HG02840 (cell line): ENCODE measurements around the gene MADD.

Experiments used
- ATAC-seq: cut with Tn5 transposase; IDR thresholded peaks from one replicate; pipeline ENCODE4 v1.9.1; 2021; ENCODE audit warnings: mild to moderate bottlenecking, moderate library complexity, moderate number of reproducible peaks; ENCODE audit not compliant: unreplicated experiment, low FRiP score

MADD gene

GRCh38 chr11:47269829-47270305 lies at the start of gene MADD:
TSS of gene MADD (plus strand) at chr11:47270133.
- ATAC-seq, result peak; percentile 68

- no peak for ATAC-seq
Observed at GRCh38 chr11:47220401-47220821, 49.5 kb upstream of the MADD start.

- ATAC-seq, result no peak
Observed at GRCh38 chr11:47222696-47223095, 47.2 kb upstream of the MADD start.

GRCh38 chr11:47225552-47226400 lies 44.2 kb upstream of the MADD start:
- no peak for ATAC-seq

- ATAC-seq, result no peak
Observed at GRCh38 chr11:47229161-47229560, 40.8 kb upstream of the MADD start.

GRCh38 chr11:47233051-47233450 lies 36.9 kb upstream of the MADD start:
- ATAC-seq, result no peak

GRCh38 chr11:47233989-47234668 lies 35.8 kb upstream of the MADD start:
- ATAC-seq, result no peak

GRCh38 chr11:47234669-47235100 lies 35.2 kb upstream of the MADD start:
- ATAC-seq, result no peak

- no peak for ATAC-seq
Observed at GRCh38 chr11:47235163-47235562, 34.8 kb upstream of the MADD start.

GRCh38 chr11:47236482-47236881 lies 33.5 kb upstream of the MADD start:
- ATAC-seq, result no peak

GRCh38 chr11:47239852-47240251 lies 30.1 kb upstream of the MADD start:
- ATAC-seq, result no peak

- ATAC-seq, result no peak
Observed at GRCh38 chr11:47241841-47242301, 28.1 kb upstream of the MADD start.

GRCh38 chr11:47242596-47243192 lies 27.2 kb upstream of the MADD start:
- no peak for ATAC-seq

GRCh38 chr11:47243454-47243853 lies 26.5 kb upstream of the MADD start:
- ATAC-seq, result no peak

GRCh38 chr11:47244448-47245350 lies 25.2 kb upstream of the MADD start:
- no peak for ATAC-seq

GRCh38 chr11:47245611-47246357 lies 24.1 kb upstream of the MADD start:
- ATAC-seq, result no peak

GRCh38 chr11:47247502-47247901 lies 22.4 kb upstream of the MADD start:
- no peak for ATAC-seq

- ATAC-seq, result no peak
Observed at GRCh38 chr11:47248304-47248663, 21.6 kb upstream of the MADD start.

- ATAC-seq, result peak; percentile 92
Observed at GRCh38 chr11:47248664-47249377, 21.1 kb upstream of the MADD start, which contains the start of gene ACP2. TSS of gene ACP2 (minus strand) at chr11:47248814. CDS start at chr11:47248789, 25 bp downstream.
